Heart right ventricle (tissue), 16 donors: Measurements from ENCODE around the gene RUNX3. TPM values are rescaled to one million over a fixed set of nuclear protein-coding genes. Genes with fewer than 3 reads are reported as not detected.

Experiments used
- ATAC-seq, 8 donors: fragments of 200-7000 bp; cut with Tn5 transposase; one replicate each; pipeline ENCODE4 v1.9.1; 2020; ENCODE audit warnings: mild to moderate bottlenecking in 8 of 8, moderate library complexity in 8 of 8, moderate number of reproducible peaks in 1 of 8
- DNase-seq, 2 donors: peaks; one replicate each; pipeline ENCODE4 v3.0.0-alpha.2; 2020
- H3K27ac ChIP-seq, 10 donors: fragments of 200-600 bp; sonication (generic) in 2 of 10; one replicate each; pipeline versions ENCODE4 v1.5.0 to v1.8.0; 2020 to 2022; ENCODE audit warnings: mild to moderate bottlenecking in 3 of 10
- H3K27me3 ChIP-seq, 7 donors: fragments of 200-600 bp; one replicate each; pipeline ENCODE4 v1.8.0; 2021 to 2022; ENCODE audit warnings: mild to moderate bottlenecking in 2 of 7
- H3K36me3 ChIP-seq, 9 donors: fragments of 200-600 bp; sonication (generic) in 1 of 9; one replicate each; pipeline versions ENCODE4 v1.5.0 to v1.8.0; 2020 to 2022; ENCODE audit warnings: mild to moderate bottlenecking in 2 of 9
- H3K4me1 ChIP-seq, 9 donors: fragments of 200-600 bp; sonication (generic) in 1 of 9; one replicate each; pipeline versions ENCODE4 v1.5.0 to v1.8.0; 2020 to 2022; ENCODE audit warnings: mild to moderate bottlenecking in 4 of 9
- H3K4me3 ChIP-seq, 10 donors: fragments of 200-600 bp; sonication (generic) in 2 of 10; one replicate each; pipeline versions ENCODE4 v1.5.0 to v1.8.0; 2020 to 2022; ENCODE audit warnings: mild to moderate bottlenecking in 7 of 10, moderate library complexity in 2 of 10
- H3K9me3 ChIP-seq, 11 donors: fragments of 200-600 bp in 10 of 11; sonication (generic) in 2 of 11; one replicate each; pipeline versions ENCODE4 v1.5.0 to v1.8.0; 2013 to 2022; ENCODE audit warnings: mild to moderate bottlenecking in 2 of 11, control low read depth in 1 of 11, moderate library complexity in 1 of 11
- CTCF ChIP-seq, 9 donors: fragments of 200-600 bp; sonication (generic) in 2 of 9; IDR thresholded peaks; one replicate each; pipeline versions ENCODE4 v1.5.0 to v1.8.0; 2021 to 2022; ENCODE audit warnings: antibody characterized with exemption in 9 of 9, mild to moderate bottlenecking in 5 of 9, moderate library complexity in 1 of 9
- WGBS, 2 donors: extraction: QIAGEN DNeasy Blood & Tissue Kit; methylation state at CpG; one replicate each; pipeline ENCODE4 v1.1.7; 2013; ENCODE audit warnings: inconsistent platforms in 1 of 2; 5-methylcytosine and 5-hydroxymethylcytosine counted together
- intact Hi-C, 10 donors: fragments of 100-400 bp; cut with DNase I; formaldehyde crosslinking; loops; one replicate each; pipeline versions ENCODE4 v1.11.1 to v1.14.2; 2022
- polyA plus RNA-seq, 2 donors: library from polyadenylated mRNA; stranded (reverse); fragments of 200-250 nt; gene quantifications; one replicate each; pipeline ENCODE4 v1.2.3, GENCODE V29; 2013
- total RNA-seq, 10 donors: library from RNA; stranded (reverse); fragmentation: NEBNext Ultra II Directional in 3 of 10; extraction: Animal tissue kit (Norgen Biotek cat#: 25700) in 3 of 10; gene quantifications; one replicate each; pipeline versions ENCODE4 v1.2.1 to v1.2.4, GENCODE V29; 2021 to 2023
- donor health status: Arrhythmogenic right ventricular cardiomyopathy.
- donor health status: ischemic (EF 13 %, LVEDD 7.1; RV severe dilation, severe dysfunction).
- donor health status: healthy with polysubstance abuse.
- donor health status: DM: no; HTN: yes; CAD: no.
- donor health status: DM: no; HTN: no; CAD: no.
- donor health status: ischemic (EF 25% LVEDD 6.9; RV normal size, moderate dysfunction).
- donor health status: ischemic (EF 25% LVEDD 5.7; RV mildly dilated, moderate dysfunction).
- donor health status: healthy.
- donor health status: DM: yes; HTN: yes; CAD: no.
- donor health status: Ischemic cardiomyopathy.
- donor health status: ischemic (EF 35%, LVEDD 5.7; RV mildly dilated, moderate dysfunction).
- donor health status: nonischemic (EF 11% LVEDD 7.7; RV severe dilation, severe dysfunction).
- donor health status: DM: yes; HTN: yes; CAD: no.
- donor health status: PGD.
- donor health status: ischemic (EF 29% LVEDD 5.4; RV normal size, mild dysfunction).
- donor health status: nonischemic (EF 23%, LVEDD 6.1; RV moderate dilation, normal function).

Gene RUNX3
- total and polyA plus RNA-seq, 12 donors: 0.07 to 5.9 (median 0.38) TPM

GRCh38 chr1:24932284-24932683 lies 2.2 kb upstream of the RUNX3 start:
- Histone ChIP-seq H3K4me1 (peaks cover 5 to 44% (median 22%) of the 10 kb centered on the region in 9 donors), H3K36me3 (no peaks in the 10 kb centered on the region), H3K4me3 (peak overlapping the region in 7 of 10 donors; percentile 6 to 35 (median 17)), H3K27ac (no peak overlapping the region), H3K9me3 (no peaks in the 10 kb centered on the region), H3K27me3 (peaks cover 55 to 95% (median 87%) of the 10 kb centered on the region in 7 donors)
- TF ChIP-seq CTCF (IDR thresholded peaks at IDR 0.05): peak; percentile 60 to 90 (median 81)
- DNase-seq (peak in 1 of 2 donors; percentile 66), ATAC-seq (peak in 7 of 8 donors; percentile 61 to 74 (median 70))
- intact Hi-C loops: loop anchor here in 8 of 10 donors (2.0 to 10.0 kb wide), 7 partner anchors 103 to 275 kb away; no protein-coding TSS in a partner anchor
- WGBS, 2 donors: 1 to 4% methylated on average over 34 of the region's 34 CpGs

GRCh38 chr1:24931468-24932231 lies 1.6 kb upstream of the RUNX3 start:
- H3K36me3 ChIP-seq: no peaks in the 10 kb centered on the region
- no peaks in the 10 kb centered on the region for H3K9me3 ChIP-seq
- 10% methylated on average over 63 of the region's 63 CpGs for WGBS, 2 donors
- ATAC-seq (peak in 1 of 8 donors; percentile 3), DNase-seq (no peak)
- peaks cover 5 to 51% (median 23%) of the 10 kb centered on the region in 9 donors for H3K4me1 ChIP-seq
- no peak for TF ChIP-seq CTCF (IDR thresholded peaks at IDR 0.05)
- no peak overlapping the region for H3K27ac ChIP-seq
- peaks cover 59 to 96% (median 93%) of the 10 kb centered on the region in 7 donors for H3K27me3 ChIP-seq
- H3K4me3 ChIP-seq: peak overlapping the region in 7 of 10 donors; percentile 6 to 35 (median 17)
- intact Hi-C loops: loop anchor here in 8 of 10 donors (2.0 to 10.0 kb wide), 7 partner anchors 103 to 276 kb away; no protein-coding TSS in a partner anchor

DNA sequence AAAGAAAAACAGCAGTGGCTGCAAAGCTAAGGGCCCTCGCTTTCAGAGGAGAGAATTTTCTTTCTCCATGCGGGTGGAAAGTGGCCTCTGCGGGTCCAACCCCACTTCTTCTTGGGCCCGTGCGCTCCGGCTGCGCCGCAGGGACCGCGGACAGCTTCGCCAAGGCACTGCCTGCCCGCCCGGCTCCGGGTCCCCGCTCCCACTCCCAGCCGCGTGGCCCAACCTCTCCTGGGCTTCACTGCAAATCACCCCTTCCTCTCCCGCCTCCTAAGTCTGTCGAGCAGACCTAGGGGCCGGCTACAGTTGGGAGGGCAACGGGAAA lies 1.0 kb upstream of the RUNX3 start:
- TF ChIP-seq CTCF (IDR thresholded peaks at IDR 0.05): no peak
- H3K36me3 ChIP-seq: no peaks in the 10 kb centered on the region
- H3K4me1 ChIP-seq: peaks cover 5 to 56% (median 26%) of the 10 kb centered on the region in 9 donors
- intact Hi-C loops: loop anchor here in 8 of 10 donors (5.0 to 10.0 kb wide), 6 partner anchors 104 to 276 kb away; no protein-coding TSS in a partner anchor
- no peaks in the 10 kb centered on the region for H3K9me3 ChIP-seq
- ATAC-seq: no peak
- no peak overlapping the region for H3K4me3 ChIP-seq
- no peak for DNase-seq
- H3K27ac ChIP-seq: peak overlapping the region in 1 of 10 donors; percentile 87
- peaks cover 59 to 98% (median 96%) of the 10 kb centered on the region in 7 donors for H3K27me3 ChIP-seq
- 9 to 17% methylated on average over 21 of the region's 21 CpGs for WGBS, 2 donors

DNA sequence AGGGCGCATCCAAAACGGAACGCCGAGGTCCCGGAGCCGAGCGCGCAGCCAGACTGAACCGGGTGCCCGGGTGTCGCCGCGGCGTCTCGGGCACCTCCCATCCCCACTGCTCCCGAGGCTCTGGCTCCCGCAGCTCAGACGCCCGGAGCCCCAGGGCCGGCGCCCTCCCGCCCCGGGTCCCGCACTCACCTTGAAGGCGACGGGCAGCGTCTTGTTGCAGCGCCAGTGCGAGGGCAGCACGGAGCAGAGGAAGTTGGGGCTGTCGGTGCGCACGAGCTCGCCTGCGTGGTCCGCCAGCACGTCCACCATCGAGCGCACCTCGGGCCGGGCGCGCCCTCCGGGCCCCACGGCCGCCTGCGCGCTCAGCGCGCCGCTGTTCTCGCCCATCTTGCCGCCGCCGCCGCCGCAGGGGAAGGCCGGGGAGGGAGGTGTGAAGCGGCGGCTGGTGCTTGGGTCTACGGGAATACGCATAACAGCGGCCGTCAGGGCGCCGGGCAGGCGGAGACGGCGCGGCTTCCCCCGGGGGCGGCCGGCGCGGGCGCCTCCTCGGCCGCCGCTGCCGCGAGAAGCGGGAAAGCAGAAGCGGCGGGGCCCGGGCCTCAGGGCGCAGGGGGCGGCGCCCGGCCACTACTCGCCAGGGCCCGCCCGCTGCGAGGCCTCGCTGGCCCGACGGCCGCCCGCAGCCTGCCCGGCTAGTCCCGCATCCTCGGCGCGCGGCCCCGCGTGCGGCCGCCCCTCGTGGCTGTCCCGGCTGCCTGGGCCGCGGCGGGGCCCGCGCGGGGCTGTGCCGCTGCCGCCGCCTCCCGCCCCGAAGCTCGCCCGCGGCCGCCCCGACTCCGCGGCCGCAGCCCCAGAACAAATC lies 447 bp downstream of the RUNX3 start:
- WGBS, 2 donors: 1 to 2% methylated on average over 91 to 129 of the region's 129 CpGs
- no peaks in the 10 kb centered on the region for H3K36me3 ChIP-seq
- H3K27me3 ChIP-seq: peaks cover 62 to 98% (median 97%) of the 10 kb centered on the region in 7 donors
- peaks cover 5 to 61% (median 26%) of the 10 kb centered on the region in 9 donors for H3K4me1 ChIP-seq
- DNase-seq: no peak
- intact Hi-C loops: loop anchor here in 8 of 10 donors (5.0 to 10.0 kb wide), 7 partner anchors 105 to 278 kb away; no protein-coding TSS in a partner anchor
- H3K27ac ChIP-seq: peak overlapping the region in 2 of 10 donors; percentile 22 to 91
- H3K4me3 ChIP-seq: peak overlapping the region in 9 of 10 donors; percentile 3 to 65 (median 35)
- no peak for TF ChIP-seq CTCF (IDR thresholded peaks at IDR 0.05)
- no peaks in the 10 kb centered on the region for H3K9me3 ChIP-seq
- ATAC-seq: peak in 1 of 8 donors; percentile 26
